Fibroblast of skin of left quadriceps (primary cell): ENCODE measurements around the gene FAU.
"Not testable (repeated sequence)": the region's sequence is repeated elsewhere in the genome, so short reads cannot be mapped to it uniquely, and the experiment has no call there.

Source experiments
- DNase-seq, 2 experiments: peaks; one replicate each; pipeline ENCODE4 v3.0.0-alpha.2; 2013; ENCODE audit warnings: low read depth in 2 of 2

The FAU gene

GRCh38 chr11:65121865-65122696 lies at the start of gene FAU, which contains the start of gene MRPL49:
TSS of gene FAU (minus strand) at chr11:65122134. CDS start at chr11:65121813, 321 bp downstream.
TSS of gene MRPL49 (plus strand) at chr11:65122321. CDS start at chr11:65122347, 26 bp downstream.
- peak; percentile 85 for DNase-seq

GRCh38 chr11:65170058-65170534 lies 48.2 kb upstream of the FAU start, which contains the start of gene SPDYC:
TSS of gene SPDYC (plus strand) at chr11:65170233. CDS start at chr11:65171358, 1,125 bp downstream.
- DNase-seq = no peak

- no peak for DNase-seq
Observed at GRCh38 chr11:65169164-65169641, 47.3 kb upstream of the FAU start.

GRCh38 chr11:65167656-65168055 lies 45.7 kb upstream of the FAU start:
- no peak for DNase-seq

- DNase-seq = no peak
Observed at GRCh38 chr11:65166893-65167292, 45.0 kb upstream of the FAU start.

GRCh38 chr11:65165410-65166317 lies 43.7 kb upstream of the FAU start:
- no peak for DNase-seq

- no peak for DNase-seq
Observed at GRCh38 chr11:65163684-65164083, 41.8 kb upstream of the FAU start.

GRCh38 chr11:65160643-65161042 lies 38.7 kb upstream of the FAU start:
- DNase-seq = no peak

GRCh38 chr11:65159012-65159411 lies 37.1 kb upstream of the FAU start:
- DNase-seq = no peak

- no peak for DNase-seq
Observed at GRCh38 chr11:65157336-65157735, 35.4 kb upstream of the FAU start.

GRCh38 chr11:65156926-65157325 lies 35.0 kb upstream of the FAU start:
- DNase-seq = no peak

- no peak for DNase-seq
Observed at GRCh38 chr11:65156256-65156655, 34.3 kb upstream of the FAU start.

GRCh38 chr11:65152122-65152521 lies 30.2 kb upstream of the FAU start:
- no peak for DNase-seq

- no peak for DNase-seq
Observed at GRCh38 chr11:65151331-65151899, 29.5 kb upstream of the FAU start.

- peak; percentile 26 to 27 for DNase-seq
Observed at GRCh38 chr11:65150509-65151299, 28.8 kb upstream of the FAU start.

GRCh38 chr11:65150131-65150508 lies 28.2 kb upstream of the FAU start:
- not testable (repeated sequence) for DNase-seq

GRCh38 chr11:65148657-65149056 lies 26.7 kb upstream of the FAU start:
- no peak for DNase-seq

- DNase-seq = no peak
Observed at GRCh38 chr11:65147352-65148075, 25.6 kb upstream of the FAU start.

- no peak for DNase-seq
Observed at GRCh38 chr11:65141896-65142494, 20.1 kb upstream of the FAU start.
